Hepatocyte (in vitro differentiated cells): ENCODE results near the gene ZPR1. TPM values are rescaled to one million over a fixed set of nuclear protein-coding genes. Genes with fewer than 3 reads are reported as not detected.
A peak's percentile ranks its signal among the peaks of the same experiment; 100 is the strongest.

Experiments
- DNase-seq: peaks from one replicate; pipeline ENCODE4 v3.0.0-alpha.2; 2016; ENCODE audit warnings: low spot score
- H2AFZ ChIP-seq: fragments of 200-600 bp; sonication (generic); 2 replicates; pipeline ENCODE4 v1.6.0; 2016; ENCODE audit warnings: antibody characterized with exemption, mild to moderate bottlenecking
- H3K27ac ChIP-seq: fragments of 200-600 bp; sonication (generic); 2 replicates; pipeline ENCODE4 v1.5.1; 2016; ENCODE audit warnings: mild to moderate bottlenecking
- H3K27me3 ChIP-seq: fragments of 200-600 bp; sonication (generic); 2 replicates; pipeline ENCODE4 v1.6.1; 2016
- H3K36me3 ChIP-seq: fragments of 200-600 bp; sonication (generic); replicated peaks from 2 replicates; pipeline ENCODE4 v1.5.1; 2016; ENCODE audit warnings: low read depth; ENCODE audit not compliant: insufficient read depth
- H3K4me1 ChIP-seq: fragments of 200-600 bp; sonication (generic); 2 replicates; pipeline ENCODE4 v1.5.1; 2016; ENCODE audit warnings: mild to moderate bottlenecking, moderate library complexity; ENCODE audit not compliant: insufficient read depth
- H3K4me2 ChIP-seq: fragments of 200-600 bp; sonication (generic); 2 replicates; pipeline ENCODE4 v1.6.0; 2016
- H3K4me3 ChIP-seq: fragments of 200-600 bp; sonication (generic); 2 replicates; pipeline ENCODE4 v1.5.1; 2016; ENCODE audit warnings: mild to moderate bottlenecking
- H3K79me2 ChIP-seq: fragments of 200-600 bp; sonication (generic); 2 replicates; pipeline ENCODE4 v1.6.0; 2017; ENCODE audit warnings: mild to moderate bottlenecking
- H3K9me2 ChIP-seq: fragments of 200-600 bp; sonication (generic); replicated peaks from 2 replicates; pipeline ENCODE4 v1.6.0; 2017; ENCODE audit warnings: mild to moderate bottlenecking; ENCODE audit not compliant: insufficient read depth
- H3K9me3 ChIP-seq: fragments of 200-600 bp; sonication (generic); 2 replicates; pipeline ENCODE4 v1.5.1; 2016; ENCODE audit warnings: low read depth, mild to moderate bottlenecking
- H4K20me1 ChIP-seq: fragments of 200-600 bp; sonication (generic); 2 replicates; pipeline ENCODE4 v1.6.0; 2016; ENCODE audit warnings: mild to moderate bottlenecking; ENCODE audit not compliant: insufficient read depth, poor library complexity, severe bottlenecking
- CTCF ChIP-seq: fragments of 200-600 bp; sonication (generic); IDR thresholded peaks from 2 replicates; pipeline ENCODE4 v1.5.1; 2016; ENCODE audit warnings: antibody characterized with exemption, mild to moderate bottlenecking; ENCODE audit not compliant: poor library complexity
- EZH2 ChIP-seq: fragments of 200-600 bp; sonication (generic); IDR thresholded peaks from 2 replicates; pipeline ENCODE4 v1.6.1; 2016; ENCODE audit warnings: antibody characterized with exemption, mild to moderate bottlenecking, borderline replicate concordance
- EZH2phosphoT487 ChIP-seq: fragments of 200-600 bp; sonication (generic); IDR thresholded peaks from one replicate; pipeline ENCODE4 v1.6.1; 2018; ENCODE audit warnings: antibody characterized with exemption, mild to moderate bottlenecking, low read depth, moderate library complexity; ENCODE audit not compliant: unreplicated experiment, severe bottlenecking
- WGBS: methylation state at CpG from one replicate; pipeline ENCODE4 v1.1.6; 2016; ENCODE audit warnings: low lambda C conversion rate; ENCODE audit errors: missing lambda C conversion rate; 5-methylcytosine and 5-hydroxymethylcytosine counted together
- polyA plus RNA-seq: library from polyadenylated mRNA; unstranded; fragments of >200 nt; fragmentation: Nextera tagmentation; extraction: Ambion mirVana; gene quantifications from 2 replicates; pipeline ENCODE4 v1.2.1, GENCODE V29; 2016
- total RNA-seq: library from RNA; depleted of rRNA; stranded (reverse); fragments of >200 nt; gene quantifications from 2 replicates; pipeline ENCODE4 v1.2.3, GENCODE V29; 2014

Gene ZPR1
- total and polyA plus RNA-seq, 2 experiments from 2014 or later: 38.6 to 50.1 TPM

- no peaks in the 10 kb centered on the region for H3K9me2 ChIP-seq
These were observed 11.8 kb downstream of the ZPR1 start for GRCh38 chr11:116775975-116776374.

GRCh38 chr11:116774661-116775060 is 13.2 kb downstream of the ZPR1 start:
- Histone ChIP-seq H3K4me2 (no peak overlapping the region), H3K79me2 (peaks cover 26% of the 10 kb centered on the region), H3K9me3 (no peaks in the 10 kb centered on the region), H3K4me1 (peaks cover 12% of the 10 kb centered on the region), H4K20me1 (no peaks in the 10 kb centered on the region), H3K27ac (peak overlapping the region; percentile 100), H3K9me2 (no peaks in the 10 kb centered on the region), H3K27me3 (no peaks in the 10 kb centered on the region), H3K36me3 (no peaks in the 10 kb centered on the region), H2AFZ (no peak overlapping the region), H3K4me3 (no peak overlapping the region)
- TF ChIP-seq EZH2phosphoT487 (no peak), CTCF (no peak), EZH2 (no peak)
- 92% methylated on average over 5 of the region's 5 CpGs for WGBS
- DNase-seq: no peak

More at GRCh38 chr11:116775975-116776374, 11.8 kb downstream of the ZPR1 start:
- H3K4me1 ChIP-seq: peaks cover 10% of the 10 kb centered on the region
- no peaks in the 10 kb centered on the region for H3K36me3 ChIP-seq
- no peak overlapping the region for H3K4me2 ChIP-seq
- H3K27ac ChIP-seq: no peak overlapping the region
- no peaks in the 10 kb centered on the region for H4K20me1 ChIP-seq
- peaks cover 15% of the 10 kb centered on the region for H3K79me2 ChIP-seq
- WGBS: 83% methylated on average over 5 of the region's 5 CpGs
- H3K27me3 ChIP-seq: no peaks in the 10 kb centered on the region
- no peak overlapping the region for H3K4me3 ChIP-seq
- H2AFZ ChIP-seq: no peak overlapping the region
- no peak for DNase-seq
- no peaks in the 10 kb centered on the region for H3K9me3 ChIP-seq
- TF ChIP-seq EZH2 (no peak), CTCF (no peak), EZH2phosphoT487 (no peak)

- Histone ChIP-seq H3K27ac (peak overlapping the region; percentile 100), H3K9me3 (no peaks in the 10 kb centered on the region), H3K27me3 (no peaks in the 10 kb centered on the region), H3K36me3 (no peaks in the 10 kb centered on the region), H3K4me1 (peaks cover 12% of the 10 kb centered on the region), H3K9me2 (no peaks in the 10 kb centered on the region), H4K20me1 (no peaks in the 10 kb centered on the region), H3K4me3 (peak overlapping the region; percentile 100), H2AFZ (peak overlapping the region; percentile 98), H3K4me2 (peak overlapping the region; percentile 81), H3K79me2 (peaks cover 33% of the 10 kb centered on the region)
- 6% methylated on average over 25 of the region's 25 CpGs for WGBS
- no peak for DNase-seq
- TF ChIP-seq EZH2 (no peak), CTCF (no peak), EZH2phosphoT487 (no peak)
These were observed 14.4 kb downstream of the ZPR1 start for GRCh38 chr11:116773203-116774097.
